ENCODE measurements around the gene TLE6. TPM values are rescaled to one million over a fixed set of nuclear protein-coding genes. Genes with fewer than 3 reads are reported as not detected.

Gene TLE6
- total and polyA plus RNA-seq, 2 of the 4 experiments (the other 2 are of a cell fraction) = under 0.01 to 0.17 TPM

GRCh38 chr19:3025549-3025886 is 48.2 kb downstream of the TLE6 start:
- WGBS, 2 experiments (ENCODE audit: extremely low coverage in 2 of 2, insufficient read length in 1 of 2) = no CpG with 5 or more reads among the region's 9 CpGs
- no peaks in the 10 kb centered on the region for H3K79me1 ChIP-seq (ENCODE audit: low read depth in 1 of 2, low read length in 2 of 2)
- CTCF ChIA-PET = no interaction called here

More at GRCh38 chr19:3025549-3025886, 48.2 kb downstream of the TLE6 start:
- Histone ChIP-seq H3K27me3 (ENCODE audit: control insufficient read depth, insufficient read depth, low read length) (peaks cover 55% of the 10 kb centered on the region), H2BK15ac (ENCODE audit: low read depth, low read length) (no peak overlapping the region), H3K4me1 (ENCODE audit: control insufficient read depth, insufficient read depth, low read length) (no peaks in the 10 kb centered on the region), H3K4me2 (ENCODE audit: low read depth, low read length) (no peak overlapping the region), H2AK5ac (ENCODE audit: low read depth, low read length) (no peak overlapping the region), H2BK5ac (ENCODE audit: low read depth, low read length, poor library complexity, severe bottlenecking) (no peak overlapping the region), H3K4ac (ENCODE audit: low read depth, low read length) (no peak overlapping the region), H4K91ac (ENCODE audit: insufficient read depth, low read depth, low read length) (no peak overlapping the region), H3K23ac (ENCODE audit: low read depth, low read length) (no peak overlapping the region), H4K20me1 (ENCODE audit: insufficient read depth, low read length) (no peaks in the 10 kb centered on the region), H3K18ac (ENCODE audit: low read depth, low read length) (no peak overlapping the region), H2AK9ac (replicated peaks; ENCODE audit: low read depth, low read length, poor library complexity) (no peak overlapping the region), H3K56ac (ENCODE audit: extremely low read depth, insufficient read depth, low read length) (no peak overlapping the region), H3K4me3 (ENCODE audit: insufficient read depth, low read depth, low read length) (no peak overlapping the region), H2BK20ac (ENCODE audit: low read depth, low read length) (no peak overlapping the region), H2BK120ac (ENCODE audit: low read depth, low read length) (no peak overlapping the region), H3K9me1 (ENCODE audit: insufficient read depth, low read length) (no peaks in the 10 kb centered on the region), H2AFZ (replicated peaks; ENCODE audit: low read length, poor library complexity) (no peak overlapping the region), H4K5ac (ENCODE audit: low read depth, low read length) (no peak overlapping the region), H3K27ac (ENCODE audit: insufficient read depth, low read length) (no peak overlapping the region), H3K9ac (ENCODE audit: low read depth, low read length) (no peak overlapping the region), H3K9me3 (ENCODE audit: control insufficient read depth, insufficient read depth, low read length) (no peaks in the 10 kb centered on the region), H4K8ac (ENCODE audit: low read depth in 2 of 2, low read length in 2 of 2) (no peak overlapping the region), H3K36me3 (ENCODE audit: control insufficient read depth, insufficient read depth, low read length) (no peaks in the 10 kb centered on the region), H3K14ac (replicated peaks; ENCODE audit: low read depth, low read length) (no peak overlapping the region)
- in situ Hi-C loops (cut with MboI; ENCODE audit: low sequenced_read_pairs) (no loop called here), dilution Hi-C loops (cut with HindIII; ENCODE audit: low sequenced_read_pairs, unreplicated experiment) (no loop called here), intact Hi-C loops (cut with micrococcal nuclease) (no loop called here)
- BruUV-seq (replicated peaks) = no TSS peak
- ATAC-seq (ENCODE audit: low read depth) (no peak), DNase-seq (no peak)
- POLR2A ChIA-PET (ENCODE audit: unreplicated experiment) = interaction anchor here (0.6 kb wide), 1 partner anchor 864 kb away, joined by 19 read pairs; no protein-coding TSS in a partner anchor
- no peak for TF ChIP-seq ELK1 (IDR thresholded peaks at IDR 0.05; ENCODE audit: borderline replicate concordance, low read depth, low read length)
- TF ChIP-seq MAFK (IDR thresholded peaks at IDR 0.05; ENCODE audit: low read depth, low read length) = no peak
- TF ChIP-seq BHLHE40 (IDR thresholded peaks at IDR 0.05; ENCODE audit: low read depth, low read length) = no peak
- TF ChIP-seq POLR2A (IDR thresholded peaks at IDR 0.05; ENCODE audit: low read depth, low read length) = no peak
- TF ChIP-seq CHD1 (IDR thresholded peaks at IDR 0.05; ENCODE audit: low read depth, low read length) = no peak
- TF ChIP-seq CTCF (conservative IDR thresholded peaks at IDR 0.05; ENCODE audit: low read depth, low read length) = no peak
- TF ChIP-seq RCOR1 (IDR thresholded peaks at IDR 0.05; ENCODE audit: insufficient replicate concordance, low read length) = no peak
- no peak for TF ChIP-seq SMC3 (IDR thresholded peaks at IDR 0.05; ENCODE audit: low read depth, low read length)
